HG03457 (cell line): ENCODE results near the gene MCC.
"Not testable (repeated sequence)": the region's sequence is repeated elsewhere in the genome, so short reads cannot be mapped to it uniquely, and the experiment has no call there.

Experiments
- ATAC-seq: cut with Tn5 transposase; IDR thresholded peaks from one replicate; pipeline ENCODE4 v1.9.1; 2021; ENCODE audit warnings: moderate number of reproducible peaks; ENCODE audit not compliant: unreplicated experiment

Gene MCC

DNA sequence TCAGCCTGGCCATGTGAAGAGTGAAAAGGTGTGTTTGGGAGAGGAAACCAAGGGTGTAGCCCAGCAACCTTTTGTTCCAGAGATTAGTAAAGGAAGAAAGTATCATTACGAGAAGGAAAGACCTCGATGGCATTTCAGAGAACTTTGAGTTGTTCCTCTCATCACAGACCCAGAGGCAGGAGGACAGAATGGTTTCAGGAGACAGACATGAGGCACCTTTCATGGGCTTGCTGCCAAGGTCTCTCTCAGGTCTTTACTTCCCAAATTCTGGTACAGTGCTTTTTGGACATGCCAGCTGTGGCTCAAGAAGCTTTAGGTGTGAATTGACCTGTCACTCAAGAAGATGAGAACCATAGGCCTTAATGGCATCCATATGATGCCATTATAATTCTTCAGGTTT, 2.8 kb upstream of the MCC start:
- ATAC-seq = no peak

DNA sequence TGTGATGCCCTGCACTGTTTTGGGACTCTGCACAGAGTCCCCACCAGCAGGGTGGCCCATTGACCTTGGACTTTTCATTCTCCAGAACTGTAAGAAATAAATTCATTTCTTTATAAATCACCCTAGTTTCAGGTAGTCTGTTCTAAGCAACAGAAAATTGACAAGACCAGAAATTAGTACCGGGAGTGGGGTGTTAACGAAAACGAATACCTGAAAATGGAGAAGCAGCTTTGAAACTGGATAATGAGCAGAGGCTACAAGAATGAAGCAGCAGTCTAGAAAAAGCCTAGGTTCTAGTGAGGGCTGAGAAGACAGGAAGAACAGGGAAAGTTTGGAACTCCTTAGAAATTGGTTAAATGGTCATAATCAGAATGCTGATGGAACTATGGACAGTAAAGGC, 2.1 kb upstream of the MCC start:
- no peak for ATAC-seq

DNA sequence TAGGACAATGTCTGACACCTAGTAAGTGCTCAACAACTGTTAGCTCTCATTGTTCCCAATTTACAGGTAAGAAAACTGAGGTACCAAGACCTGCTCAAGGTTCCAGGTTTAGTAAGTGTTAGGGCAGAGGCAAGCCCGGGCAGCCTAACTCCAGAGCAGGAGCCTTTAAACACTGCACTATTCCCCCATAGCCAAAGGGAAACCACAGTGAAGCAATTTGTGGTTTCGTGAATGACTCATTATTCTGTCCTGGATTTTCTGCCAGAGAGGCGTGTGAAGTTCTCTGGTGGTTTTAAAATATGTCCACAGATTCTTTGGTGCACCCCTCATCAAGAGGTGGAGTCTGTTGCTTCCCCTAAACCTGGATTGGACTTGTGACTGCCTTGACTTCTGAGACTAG, 1.0 kb upstream of the MCC start:
- peak; percentile 84 for ATAC-seq

DNA sequence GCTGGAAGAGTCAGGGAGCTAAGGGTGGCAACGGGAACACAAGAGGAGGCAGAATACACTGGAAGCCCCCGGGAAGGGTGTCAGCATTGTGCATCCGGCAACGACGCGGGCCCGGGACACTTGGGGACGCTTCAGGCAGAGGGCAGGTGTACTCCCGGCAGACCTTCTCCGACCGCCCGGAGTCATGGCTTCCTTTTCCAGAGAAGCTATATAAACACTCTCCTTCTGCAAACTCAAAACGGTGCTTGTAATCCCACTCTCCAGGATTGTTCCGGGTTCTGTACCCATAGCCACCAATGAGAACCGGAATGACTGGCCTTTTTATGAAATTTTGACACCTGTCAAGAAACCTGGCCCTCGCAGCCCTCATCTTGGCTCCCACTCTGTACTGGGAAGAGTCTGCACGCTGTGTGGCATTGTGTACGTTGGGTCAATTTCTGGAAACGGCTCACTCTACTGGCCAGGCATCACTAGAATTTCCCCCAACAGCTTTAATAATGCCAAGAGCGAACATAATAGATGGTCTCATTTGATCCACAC, 462 bp upstream of the MCC start:
- ATAC-seq = no peak

DNA sequence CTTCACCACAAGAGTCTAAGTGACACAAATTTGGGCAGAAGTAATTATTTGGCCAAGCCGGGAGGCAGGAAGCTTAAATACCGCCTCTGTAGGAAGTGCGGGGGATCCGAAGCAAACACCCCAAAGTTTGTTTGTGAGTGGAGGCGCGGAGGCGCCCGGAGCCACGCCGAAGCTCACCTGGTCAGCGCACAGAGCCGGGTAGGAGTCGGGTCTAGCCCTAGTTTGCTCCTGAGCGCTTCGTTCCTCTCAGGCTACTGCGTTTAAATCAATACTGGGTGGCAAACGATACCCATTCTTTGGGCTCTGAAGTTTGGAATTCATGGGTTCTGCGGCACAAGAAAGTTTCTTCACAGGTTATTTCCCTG, 855 bp downstream of the MCC start:
- no peak for ATAC-seq

DNA sequence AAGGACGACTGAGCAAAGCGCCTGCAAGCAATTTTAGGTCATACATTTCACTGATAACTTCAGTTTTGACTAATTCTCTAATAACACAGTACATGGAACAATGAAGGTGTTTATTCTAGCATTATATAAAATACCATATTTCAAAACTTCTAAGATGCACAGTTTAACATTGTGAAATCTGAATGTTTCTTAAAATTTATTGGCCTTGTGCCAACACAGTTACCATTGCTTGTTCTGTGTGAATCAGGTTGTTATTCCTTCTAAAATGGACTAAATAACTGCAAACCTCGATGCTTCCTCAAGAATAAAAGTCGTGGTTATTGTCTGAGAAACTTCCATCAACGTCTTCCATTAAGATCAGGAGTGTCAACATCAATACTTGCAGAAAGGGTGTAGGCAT, 8.0 kb downstream of the MCC start:
- ATAC-seq = no peak

DNA sequence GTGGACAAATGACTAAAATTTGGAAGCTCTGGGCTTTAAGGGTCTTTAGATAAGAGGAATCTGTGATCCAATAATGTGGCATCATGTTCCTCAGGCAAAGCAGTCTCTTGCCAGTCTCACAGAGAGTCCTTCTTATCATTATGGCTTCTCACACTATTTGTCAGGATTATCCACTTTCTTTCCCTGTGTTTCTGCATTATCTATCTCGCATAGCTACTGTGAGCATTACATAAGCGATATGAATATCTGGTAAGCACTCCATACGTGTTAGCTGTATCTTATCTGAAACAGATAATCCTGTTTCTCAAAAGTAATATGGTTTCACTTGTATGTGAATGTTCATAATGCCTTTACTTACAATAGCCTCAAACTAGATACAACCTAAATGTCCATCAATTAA, 9.6 kb downstream of the MCC start:
- ATAC-seq = no peak

DNA sequence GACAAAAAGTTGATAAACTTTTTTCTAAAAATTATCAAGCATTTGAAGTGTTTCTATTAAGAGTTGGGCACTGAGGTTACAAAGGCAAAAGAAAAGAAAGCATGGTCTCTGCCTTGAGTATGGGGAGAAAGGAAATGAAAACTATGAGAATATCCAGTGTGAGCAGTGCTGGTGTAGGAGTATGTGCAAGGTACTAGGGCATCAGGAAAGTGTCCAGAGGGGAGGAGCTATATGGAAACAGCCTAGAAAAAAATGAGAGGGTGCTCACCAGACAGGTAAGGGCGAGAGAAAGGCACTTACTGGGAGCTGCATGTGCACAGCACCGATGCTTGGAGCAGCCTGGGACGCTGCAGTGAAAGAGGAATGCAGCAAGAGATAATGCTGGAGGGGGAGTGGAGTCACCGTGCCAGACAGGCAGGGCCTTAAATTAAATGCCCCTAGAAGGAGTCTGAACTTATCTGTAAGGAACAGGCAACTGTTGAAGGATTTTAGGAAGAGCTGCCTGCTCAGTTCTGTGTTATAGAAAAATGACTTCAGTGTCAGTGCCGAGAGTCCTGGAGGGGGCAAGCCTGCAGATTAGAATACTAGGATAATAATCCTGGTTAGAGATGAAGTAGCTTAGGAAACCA, 14.0 kb downstream of the MCC start:
- ATAC-seq = no peak

DNA sequence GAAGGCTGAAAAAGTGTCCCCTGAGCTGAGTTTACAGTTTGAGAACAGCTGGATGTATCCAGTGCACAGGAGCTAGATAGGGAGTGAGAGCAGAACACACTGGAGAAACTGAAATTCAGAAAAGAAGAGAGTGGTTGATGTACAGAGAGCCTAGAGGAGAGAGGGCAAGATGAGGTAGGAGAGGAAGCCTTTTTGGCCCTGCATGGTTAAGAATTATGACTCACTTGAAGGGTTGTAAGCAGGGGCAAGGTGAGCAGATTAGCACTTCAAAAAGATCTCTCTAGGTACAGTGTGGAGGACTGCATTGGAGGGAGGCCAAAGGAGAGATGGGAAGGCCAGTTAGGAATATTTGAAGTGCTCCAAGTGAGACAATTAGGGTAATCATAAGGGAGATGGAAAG, 25.2 kb downstream of the MCC start:
- ATAC-seq = no peak

DNA sequence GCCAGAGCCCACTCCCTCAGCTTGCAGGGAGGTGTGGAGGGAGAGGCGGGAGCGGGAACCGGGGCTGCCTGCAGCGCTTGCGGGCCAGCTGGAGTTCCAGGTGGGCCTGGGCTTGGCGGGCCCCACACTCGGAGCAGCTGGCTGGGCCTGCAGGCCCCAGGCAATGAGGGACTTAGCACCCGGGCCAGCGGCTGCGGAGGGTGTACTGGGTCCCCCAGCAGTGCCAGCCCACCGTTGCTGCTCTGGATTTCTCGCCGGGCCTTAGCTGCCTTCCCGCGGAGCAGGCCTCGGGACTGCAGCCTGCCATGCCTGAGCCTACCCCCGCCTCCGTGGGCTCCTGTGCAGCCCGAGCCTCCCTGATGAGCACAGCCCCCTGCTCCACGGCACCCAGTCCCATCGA, 31.1 kb downstream of the MCC start:
- not testable (repeated sequence) for ATAC-seq

DNA sequence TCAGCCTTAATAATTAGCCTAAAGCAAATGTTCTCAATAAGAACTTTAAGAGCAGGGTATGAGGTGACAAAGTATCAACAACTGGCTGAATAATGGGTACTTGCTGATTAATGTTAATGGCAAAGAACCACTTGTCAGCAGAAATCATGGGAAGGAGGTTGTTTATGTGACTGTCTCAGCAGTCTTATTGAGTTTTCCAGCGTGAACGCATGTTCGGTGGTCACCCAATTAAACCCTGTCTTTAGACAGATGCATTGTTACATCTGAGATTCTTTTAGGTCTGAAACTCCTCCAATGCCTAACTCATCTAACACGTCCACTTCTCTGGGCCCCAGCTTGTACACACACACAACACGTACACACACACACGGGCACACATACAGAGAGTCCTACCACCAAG, 35.3 kb downstream of the MCC start:
- ATAC-seq = no peak

DNA sequence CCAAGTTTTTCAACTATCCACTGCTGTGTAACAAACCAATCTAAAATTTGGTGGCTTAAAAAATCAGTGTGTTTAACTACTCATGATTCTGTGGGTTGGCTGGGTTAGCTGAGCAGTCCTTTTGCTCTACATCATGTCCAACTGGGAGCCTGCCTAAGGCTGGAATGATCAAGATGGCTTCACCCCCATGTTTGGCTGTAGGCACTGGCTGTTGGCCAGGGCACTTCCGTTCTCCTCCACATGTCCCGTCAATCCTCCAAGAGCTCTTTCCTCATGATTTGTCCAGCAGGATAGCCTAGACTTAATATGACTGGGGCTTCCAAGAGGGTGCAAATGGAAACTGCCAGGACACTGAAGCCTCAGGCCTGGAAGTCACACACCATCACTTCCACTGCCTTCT, 36.5 kb downstream of the MCC start:
- no peak for ATAC-seq

DNA sequence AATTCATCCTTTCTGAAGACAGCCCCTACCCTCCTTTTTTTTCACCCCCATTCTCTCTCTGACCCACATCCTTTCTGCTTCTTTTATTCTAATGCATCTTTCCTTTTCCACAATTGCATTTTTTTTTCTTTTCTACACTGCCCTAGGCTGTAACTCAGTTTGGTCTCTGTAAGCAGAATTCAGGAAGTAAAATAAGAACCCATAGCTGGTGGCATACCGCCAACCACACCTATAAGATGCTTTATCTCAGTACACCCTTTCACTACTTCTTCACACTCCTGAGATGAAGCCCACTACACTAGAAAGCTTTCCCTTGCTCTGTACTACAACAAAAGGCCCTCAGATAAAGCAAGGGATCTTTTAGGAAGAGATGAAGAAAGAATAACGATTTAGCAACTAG, 37.3 kb downstream of the MCC start:
- ATAC-seq = no peak

DNA sequence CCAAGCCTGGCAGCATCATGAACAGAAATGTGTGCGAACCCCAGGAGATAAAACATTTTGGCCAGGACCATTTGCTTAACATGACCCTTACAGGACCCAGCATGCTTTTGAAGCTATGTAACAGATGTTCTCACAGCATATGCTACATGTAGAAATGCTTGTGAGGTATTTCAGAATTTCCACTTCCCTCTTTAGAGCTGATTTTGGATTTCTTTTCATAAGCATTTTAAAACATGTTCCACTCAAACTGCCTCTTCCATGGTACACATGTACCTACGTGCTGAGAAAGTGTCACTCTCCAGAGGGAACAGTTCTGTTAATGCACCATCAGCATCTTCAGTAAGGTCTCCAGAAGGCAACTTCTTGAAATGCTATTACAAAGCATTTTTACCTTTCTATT, 37.8 kb downstream of the MCC start:
- ATAC-seq = no peak

DNA sequence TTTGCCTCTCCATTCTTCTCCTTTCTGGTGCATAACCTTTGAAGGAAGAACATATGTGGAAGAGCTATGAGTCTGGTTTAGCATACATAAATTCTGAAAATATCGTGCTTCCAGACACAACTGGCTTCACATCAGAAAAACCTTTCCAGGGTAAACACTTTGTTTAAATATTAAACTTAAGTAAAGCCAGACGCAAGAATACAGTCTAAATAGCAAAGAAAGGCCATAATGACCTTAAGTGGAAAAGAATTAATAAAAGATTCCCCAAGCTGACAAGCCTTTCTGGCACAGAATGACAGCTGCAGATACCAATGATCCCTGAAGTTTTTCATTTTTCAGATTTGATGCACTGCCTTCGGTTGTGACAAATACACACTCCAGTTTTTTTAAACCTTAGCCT, 40.0 kb downstream of the MCC start:
- no peak for ATAC-seq

DNA sequence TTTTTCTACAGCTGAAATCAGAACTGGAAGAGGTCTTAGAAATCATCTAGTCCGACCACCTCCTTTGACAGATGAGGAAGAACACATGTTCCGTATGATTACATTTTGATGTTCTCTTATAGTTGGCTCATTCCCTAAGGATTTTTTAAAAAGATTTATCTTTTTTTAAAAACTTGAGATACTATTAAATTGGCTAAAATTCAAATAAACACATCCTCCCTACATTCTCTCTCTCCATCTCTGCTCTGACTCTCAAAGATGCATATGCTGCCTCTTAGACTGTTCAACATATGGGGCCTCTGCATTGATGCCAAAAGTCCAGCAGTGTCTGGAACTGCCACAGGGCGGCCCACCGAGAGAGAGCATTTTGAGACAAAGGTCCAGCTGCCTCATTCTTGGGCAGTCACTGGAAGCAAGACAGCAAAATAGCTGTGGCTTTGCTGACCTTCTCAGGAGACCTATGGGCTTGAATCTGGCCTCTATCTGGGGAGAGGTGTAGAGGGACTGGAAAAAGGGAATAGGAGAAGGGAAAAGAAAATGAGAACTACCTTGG, 40.7 kb downstream of the MCC start:
- no peak for ATAC-seq

DNA sequence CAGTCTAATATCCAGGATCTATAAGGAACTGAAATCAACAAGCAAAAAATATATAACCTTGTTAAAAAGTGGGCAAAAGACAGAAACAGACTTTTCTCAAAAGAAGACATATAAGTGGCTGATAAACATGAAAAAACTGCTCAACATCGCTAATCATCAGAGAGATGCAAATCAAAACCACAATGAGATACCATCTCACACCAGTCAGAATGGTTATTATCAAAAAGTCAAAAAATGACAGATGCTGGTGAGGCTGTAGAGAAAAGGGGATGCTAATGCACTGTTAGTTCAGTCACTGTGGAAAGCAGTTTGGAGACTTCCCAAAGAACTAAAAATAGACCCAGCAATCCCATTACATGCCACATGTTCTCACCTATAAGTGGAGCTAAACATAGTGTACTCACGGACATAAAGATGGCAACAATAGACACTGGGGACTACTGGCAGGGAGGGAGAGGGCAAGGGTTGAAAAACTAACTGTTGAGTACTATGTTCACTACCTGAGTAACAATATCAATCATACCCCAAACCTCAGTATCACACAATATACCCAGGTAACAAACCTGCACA, 41.8 kb downstream of the MCC start:
- ATAC-seq = no peak

DNA sequence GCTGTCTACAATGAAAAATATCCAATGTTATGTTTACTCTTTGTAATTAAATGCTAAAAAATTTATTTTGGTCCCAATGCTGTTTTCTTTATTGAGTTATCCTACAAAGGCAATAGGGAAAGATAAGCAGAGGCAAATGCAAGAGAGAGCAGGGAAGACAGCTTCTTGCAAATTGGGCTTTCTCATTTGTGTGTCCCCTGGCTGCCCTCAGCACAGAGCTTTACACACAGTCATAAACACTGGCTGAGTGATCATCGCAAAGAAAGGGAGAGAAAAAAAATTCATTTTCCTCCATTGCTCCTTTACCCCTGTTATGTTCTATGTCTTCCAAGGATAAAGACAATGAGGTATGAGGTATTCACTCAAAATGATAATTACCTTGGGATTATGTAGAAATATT, 51.1 kb downstream of the MCC start:
- no peak for ATAC-seq

DNA sequence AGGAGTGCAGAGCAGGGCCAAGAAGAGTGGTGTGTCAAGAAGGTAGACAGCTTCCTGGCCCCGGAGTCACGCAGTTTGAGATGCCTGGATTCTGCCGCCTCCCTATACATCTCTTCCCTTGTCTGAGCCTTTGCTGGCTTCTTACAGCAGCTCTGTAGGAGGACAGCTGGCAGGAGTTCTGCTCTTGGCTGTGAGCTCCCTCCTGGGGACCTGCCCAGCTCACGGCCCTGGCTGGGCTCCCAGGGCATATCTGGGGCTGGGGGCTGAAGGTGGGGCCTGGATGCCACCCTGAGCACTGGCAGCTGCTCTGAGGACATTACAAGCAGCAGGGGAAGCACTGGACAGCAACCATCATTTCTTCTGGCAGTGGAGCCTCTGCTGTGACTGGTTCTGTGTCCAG, 52.7 kb downstream of the MCC start:
- ATAC-seq = no peak

DNA sequence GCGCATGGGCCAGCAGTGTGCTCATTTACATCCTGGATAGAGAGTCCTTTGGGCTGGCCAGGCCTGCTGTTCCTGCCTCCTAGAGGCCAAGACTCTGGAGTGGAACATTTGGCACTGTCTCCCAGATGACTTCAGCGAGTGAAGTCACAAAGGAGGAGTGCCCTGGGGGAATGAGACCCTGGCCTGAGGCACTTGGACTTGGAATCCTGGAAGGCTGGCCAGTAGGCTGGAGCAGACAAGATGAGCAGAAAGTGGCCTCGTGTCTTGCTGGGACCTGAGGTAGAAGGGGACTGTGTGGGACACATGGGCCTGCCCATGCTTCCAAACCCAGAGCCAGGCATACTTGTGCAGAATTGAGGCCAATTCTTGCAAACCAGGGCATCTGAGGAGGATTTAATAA, 53.4 kb downstream of the MCC start, which contains the start of gene TSSK1B:
TSSK1B (minus strand) TSS at position 101 of the 400 bp plus-strand sequence. CDS start 150 bp downstream, outside the sequence.
- no peak for ATAC-seq

DNA sequence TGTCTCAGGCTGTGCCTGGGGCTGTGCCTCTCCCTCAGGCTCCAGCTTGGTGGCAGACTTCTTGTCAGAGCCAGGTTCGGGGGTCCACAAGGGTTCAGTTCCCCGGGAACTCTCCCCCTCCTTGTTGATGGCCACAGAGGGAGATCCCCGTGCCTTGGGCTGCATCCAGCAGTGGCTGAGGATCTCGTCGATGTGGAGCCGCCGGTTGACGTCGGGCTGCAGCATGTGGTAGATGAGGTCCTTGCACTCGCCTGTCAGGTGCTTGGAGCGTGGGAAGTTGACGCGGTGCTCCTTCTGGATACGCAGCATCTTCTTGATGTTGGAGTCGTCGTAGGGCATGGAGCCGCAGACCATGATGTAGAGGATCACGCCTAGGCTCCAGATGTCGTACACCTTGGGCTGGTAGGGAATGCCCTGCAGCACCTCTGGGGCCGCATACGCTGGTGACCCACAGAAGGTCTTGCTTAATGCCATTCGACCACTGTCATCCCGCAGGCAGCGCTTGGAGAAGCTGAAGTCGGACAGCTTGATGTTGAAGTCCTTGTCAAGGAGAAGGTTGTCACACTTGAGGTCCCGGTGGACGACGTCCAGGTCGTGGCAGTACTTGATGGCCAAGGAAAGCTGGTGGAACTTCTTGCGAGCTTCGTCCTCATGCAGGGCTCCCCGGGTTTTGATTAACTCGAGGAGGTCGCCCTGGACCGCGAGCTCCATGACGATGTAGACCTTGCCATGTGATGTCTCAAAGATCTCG, 54.2 kb downstream of the MCC start:
- no peak for ATAC-seq

DNA sequence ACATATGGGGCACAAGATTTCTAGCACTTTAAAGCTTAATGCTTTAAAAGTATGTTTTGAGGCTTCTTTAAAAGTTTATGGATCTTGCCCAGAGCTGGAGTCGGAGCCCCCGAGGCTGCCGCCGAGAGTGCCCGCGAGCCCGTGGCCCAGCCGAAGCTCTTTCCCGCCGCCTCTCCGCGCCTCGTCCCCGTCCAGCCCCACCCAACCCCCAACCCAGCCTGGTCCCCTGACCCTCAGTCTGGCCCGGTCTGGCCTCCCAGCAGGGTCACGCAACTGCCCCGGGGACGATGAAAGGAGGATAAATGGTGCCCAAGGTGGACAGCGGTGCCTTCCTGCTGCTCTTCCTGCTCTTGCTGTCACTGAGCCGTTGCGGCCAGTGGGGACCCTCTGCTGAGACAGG, 55.2 kb downstream of the MCC start:
- ATAC-seq = no peak
